H1 (cell line): ENCODE data around the gene FOXN3. TPM values are rescaled to one million over a fixed set of nuclear protein-coding genes. Genes with fewer than 3 reads are reported as not detected.

Experiments
- CTCF ChIA-PET: fragments of 300-600 bp; sonication (Branson Sonifier 250); formaldehyde crosslinking; loops from one replicate; lab custom pipeline; 2021; ENCODE audit not compliant: partially characterized antibody; lab: Charles Lee
- POLR2A ChIA-PET: fragments of 300-600 bp; sonication (Branson Sonifier 250); formaldehyde crosslinking; loops from one replicate; lab custom pipeline; 2021; ENCODE audit warnings: inconsistent platforms; ENCODE audit not compliant: partially characterized antibody; lab: Charles Lee
- DNase-seq, 2 experiments: peaks; one replicate each; pipeline versions ENCODE4 v3.0.0 to v3.0.0-alpha.2; 2010 to 2022; ENCODE audit warnings: low spot score in 2 of 2, low read depth in 1 of 2, mixed read lengths in 1 of 2
- FAIRE-seq: peaks from 2 replicates; lab custom pipeline; 2011; peaks lifted over from hg19 to GRCh38; lab: Jason Lieb, UNC
- H2AFZ ChIP-seq: 2 replicates; pipeline ENCODE4 v1.8.1; 2012; ENCODE audit warnings: low read length, inconsistent platforms
- H2AK5ac ChIP-seq: 2 replicates; pipeline ENCODE4 v1.6.1; 2013; ENCODE audit warnings: low read depth, low read length
- H2BK120ac ChIP-seq: replicated peaks from 2 replicates; pipeline ENCODE3; 2013; ENCODE audit warnings: low read depth, low read length, inconsistent platforms
- H2BK12ac ChIP-seq: 2 replicates; pipeline ENCODE4 v1.6.1; 2013; ENCODE audit warnings: low read depth, low read length
- H2BK15ac ChIP-seq: 2 replicates; pipeline ENCODE4 v1.6.1; 2013; ENCODE audit warnings: low read length
- H2BK20ac ChIP-seq: 2 replicates; pipeline ENCODE4 v1.6.1; 2013; ENCODE audit warnings: low read length
- H2BK5ac ChIP-seq: 2 replicates; pipeline ENCODE4 v1.6.1; 2013; ENCODE audit warnings: low read depth, low read length
- H3K14ac ChIP-seq: 2 replicates; pipeline ENCODE4 v1.6.1; 2013; ENCODE audit warnings: inconsistent platforms; ENCODE audit not compliant: insufficient read length
- H3K18ac ChIP-seq: 2 replicates; pipeline ENCODE4 v1.6.1; 2013; ENCODE audit warnings: low read length; ENCODE audit errors: extremely low read depth
- H3K23ac ChIP-seq: 2 replicates; pipeline ENCODE4 v1.6.1; 2013; ENCODE audit warnings: inconsistent platforms; ENCODE audit not compliant: insufficient read length
- H3K23me2 ChIP-seq: 2 replicates; pipeline ENCODE4 v1.6.1; 2013; ENCODE audit warnings: low read depth, low read length
- H3K27ac ChIP-seq: 2 replicates; pipeline ENCODE4 v1.6.1; 2011; ENCODE audit warnings: low read depth, low read length, inconsistent platforms
- H3K27me3 ChIP-seq, 4 experiments: replicated peaks in 1 of 4; 1 replicate in 1 of 4; 2 replicates in 3 of 4; pipeline versions ENCODE4 v1.6.1 to v1.8.1; 2011 to 2013; ENCODE audit warnings: low read length in 3 of 4, mild to moderate bottlenecking in 3 of 4, inconsistent platforms in 2 of 4, mixed read lengths in 2 of 4, moderate library complexity in 1 of 4; ENCODE audit not compliant: control insufficient read depth in 3 of 4, insufficient read depth in 3 of 4; ENCODE audit errors: extremely low read depth in 1 of 4
- H3K36me3 ChIP-seq, 4 experiments: 2 replicates each; pipeline versions ENCODE4 v1.6.1 to v1.8.1; 2011 to 2013; ENCODE audit warnings: mild to moderate bottlenecking in 4 of 4, low read length in 3 of 4, moderate library complexity in 2 of 4, control low read depth in 1 of 4, inconsistent platforms in 1 of 4; ENCODE audit not compliant: insufficient read depth in 4 of 4, control insufficient read depth in 2 of 4
- H3K4ac ChIP-seq: replicated peaks from 2 replicates; pipeline ENCODE3; 2013; ENCODE audit warnings: low read length, low read depth, mixed read lengths, inconsistent platforms; ENCODE audit not compliant: insufficient read length
- H3K4me1 ChIP-seq, 4 experiments: replicated peaks in 1 of 4; 1 replicate in 1 of 4; 2 replicates in 3 of 4; pipeline versions ENCODE4 v1.6.1 to v1.8.1; 2011 to 2013; ENCODE audit warnings: low read length in 3 of 4, inconsistent platforms in 2 of 4, mixed read lengths in 1 of 4; ENCODE audit not compliant: insufficient read depth in 4 of 4, control insufficient read depth in 3 of 4
- H3K4me2 ChIP-seq, 2 experiments: 2 replicates each; pipeline versions ENCODE4 v1.6.1 to v1.8.1; 2011 to 2013; ENCODE audit warnings: low read depth in 2 of 2, low read length in 2 of 2, control low read depth in 1 of 2, inconsistent platforms in 1 of 2, mild to moderate bottlenecking in 1 of 2; ENCODE audit not compliant: insufficient read depth in 1 of 2
- H3K4me3 ChIP-seq, 4 experiments: fragments of 200-600, 300-600 bp in 1 of 4; sonication (generic), shearing (Covaris generic), sonication (Bioruptor Twin) in 1 of 4; 2 replicates each; pipeline versions ENCODE4 v1.5.1 to v1.8.1; 2011 to 2016; ENCODE audit warnings: low read length in 4 of 4, low read depth in 3 of 4, control low read depth in 2 of 4, inconsistent platforms in 2 of 4, mild to moderate bottlenecking in 2 of 4, mixed read lengths in 1 of 4, moderate library complexity in 1 of 4; ENCODE audit not compliant: insufficient read depth in 2 of 4; ENCODE audit errors: extremely low read depth in 1 of 4
- H3K56ac ChIP-seq: replicated peaks from 2 replicates; pipeline ENCODE3; 2013; ENCODE audit warnings: low read depth, mild to moderate bottlenecking, mixed read lengths, low read length, inconsistent platforms; ENCODE audit not compliant: insufficient read length
- H3K79me1 ChIP-seq: 2 replicates; pipeline ENCODE4 v1.6.1; 2013; ENCODE audit warnings: low read depth, low read length, control low read depth
- H3K79me2 ChIP-seq, 2 experiments: 2 replicates each; pipeline versions ENCODE4 v1.6.1 to v1.8.1; 2012 to 2013; ENCODE audit warnings: low read length in 2 of 2, mild to moderate bottlenecking in 2 of 2, inconsistent platforms in 1 of 2; ENCODE audit not compliant: insufficient read depth in 2 of 2, control insufficient read depth in 1 of 2
- H3K9ac ChIP-seq, 4 experiments: replicated peaks in 1 of 4; 1 replicate in 1 of 4; 2 replicates in 3 of 4; pipeline versions ENCODE4 v1.6.1 to v1.8.1; 2011 to 2013; ENCODE audit warnings: low read depth in 3 of 4, low read length in 3 of 4, control low read depth in 2 of 4, mild to moderate bottlenecking in 2 of 4, moderate library complexity in 2 of 4, inconsistent platforms in 1 of 4; ENCODE audit errors: extremely low read depth in 1 of 4
- H3K9me3 ChIP-seq, 2 experiments: 2 replicates each; pipeline versions ENCODE4 v1.6.1 to v1.8.1; 2012 to 2013; ENCODE audit warnings: mild to moderate bottlenecking in 2 of 2, moderate library complexity in 2 of 2, control low read depth in 1 of 2, inconsistent platforms in 1 of 2, low read depth in 1 of 2, low read length in 1 of 2, mixed read lengths in 1 of 2; ENCODE audit not compliant: insufficient read depth in 2 of 2
- H4K20me1 ChIP-seq, 2 experiments: replicated peaks in 1 of 2; 2 replicates each; pipeline versions ENCODE3 to v1.8.1; 2011 to 2013; ENCODE audit warnings: inconsistent platforms in 2 of 2, low read length in 2 of 2, mild to moderate bottlenecking in 1 of 2; ENCODE audit not compliant: insufficient read depth in 2 of 2, control insufficient read depth in 1 of 2
- H4K5ac ChIP-seq: 2 replicates; pipeline ENCODE4 v1.6.1; 2013; ENCODE audit warnings: low read length, low read depth, mixed read lengths, inconsistent platforms; ENCODE audit not compliant: insufficient read length
- H4K8ac ChIP-seq: 2 replicates; pipeline ENCODE4 v1.8.0; 2013; ENCODE audit warnings: mild to moderate bottlenecking, moderate library complexity, low read length, inconsistent platforms; ENCODE audit not compliant: insufficient read depth; ENCODE audit errors: extremely low read depth
- H4K91ac ChIP-seq: replicated peaks from 2 replicates; pipeline ENCODE3; 2013; ENCODE audit warnings: low read length, mixed read lengths, inconsistent platforms; ENCODE audit not compliant: insufficient read length
- BRCA1 ChIP-seq: IDR thresholded peaks from 2 replicates; pipeline ENCODE4 v1.6.1; 2012; ENCODE audit warnings: low read depth, low read length, improper control_type of control experiment
- CHD2 ChIP-seq: IDR thresholded peaks from 2 replicates; pipeline ENCODE4 v1.6.1; 2012; ENCODE audit warnings: low read length, improper control_type of control experiment
- JUND ChIP-seq: IDR thresholded peaks from 2 replicates; pipeline ENCODE4 v1.6.1; 2011; ENCODE audit warnings: mild to moderate bottlenecking, improper control_type of control experiment, low read length
- NANOG ChIP-seq: IDR thresholded peaks from 2 replicates; pipeline ENCODE4 v1.6.1; 2011; ENCODE audit warnings: low read length, low read depth, mild to moderate bottlenecking, inconsistent platforms; ENCODE audit not compliant: insufficient read depth, poor library complexity, severe bottlenecking
- RAD21 ChIP-seq, 2 experiments: IDR thresholded peaks in 1 of 2; conservative IDR thresholded peaks in 1 of 2; 2 replicates each; pipeline ENCODE4 v1.6.1; 2011; ENCODE audit warnings: low read depth in 2 of 2, low read length in 2 of 2, improper control_type of control experiment in 1 of 2, inconsistent platforms in 1 of 2, mild to moderate bottlenecking in 1 of 2, moderate library complexity in 1 of 2
- RNF2 ChIP-seq: fragments of 200-900, 300-1000 bp; sonication (generic); IDR thresholded peaks from 2 replicates; pipeline ENCODE4 v1.7.1; 2016; ENCODE audit warnings: borderline replicate concordance, low read depth, mild to moderate bottlenecking, antibody characterized with exemption, low read length; ENCODE audit not compliant: poor library complexity, severe bottlenecking; ENCODE audit errors: missing control alignments
- SAP30 ChIP-seq: fragments of 300-600 bp; sonication (generic); IDR thresholded peaks from 2 replicates; pipeline ENCODE4 v1.7.1; 2012; ENCODE audit warnings: low read length, moderate library complexity, mild to moderate bottlenecking, inconsistent platforms; ENCODE audit not compliant: insufficient read depth, insufficient replicate concordance
- SIRT6 ChIP-seq: IDR thresholded peaks from one replicate; pipeline ENCODE4 v1.7.1; 2012; ENCODE audit warnings: low read length, inconsistent platforms
- SRF ChIP-seq: IDR thresholded peaks from 2 replicates; pipeline ENCODE4 v1.6.1; 2011; ENCODE audit warnings: mild to moderate bottlenecking, low read depth, low read length, moderate library complexity
- TCF12 ChIP-seq: IDR thresholded peaks from 2 replicates; pipeline ENCODE4 v1.6.1; 2011; ENCODE audit warnings: low read depth, mild to moderate bottlenecking, low read length
- ZNF274 ChIP-seq: IDR thresholded peaks from 2 replicates; pipeline ENCODE4 v1.7.0; 2012; ENCODE audit warnings: low read length, borderline replicate concordance; ENCODE audit errors: extremely low read depth
- WGBS, 2 experiments: shearing (Covaris generic) in 1 of 2; methylation state at CpG; one replicate each; pipeline versions ENCODE4 v1.1.6 to v1.1.7; 2013 to 2015; ENCODE audit warnings: low lambda C conversion rate in 2 of 2, mixed read lengths in 2 of 2, inconsistent platforms in 1 of 2, low coverage in 1 of 2, missing lambda C conversion rate in 1 of 2; ENCODE audit not compliant: insufficient replicate concordance in 2 of 2, insufficient coverage in 1 of 2, insufficient read length in 1 of 2; ENCODE audit errors: extremely low coverage in 1 of 2, missing lambda C conversion rate in 1 of 2; 5-methylcytosine and 5-hydroxymethylcytosine counted together
- polyA plus RNA-seq, 7 experiments: library from polyadenylated mRNA; depleted of rRNA in 3 of 7; stranded (reverse) in 5 of 7; unstranded in 2 of 7; fragments of >200 nt in 5 of 7; fragments of 200-250 nt in 2 of 7; gene quantifications; 1 replicate in 5 of 7; 2 replicates in 1 of 7; 4 replicates in 1 of 7; pipeline versions ENCODE4 v1.2.1 to v1.2.3, GENCODE V29; 2011 to 2013; ENCODE audit warnings: missing spikeins in 2 of 7, mixed read lengths in 2 of 7
- total RNA-seq: library from RNA; stranded (reverse); fragmentation: NEBNext Ultra II Directional; extraction: Animal tissue kit (Norgen Biotek cat#: 25700); gene quantifications from 2 replicates; pipeline ENCODE4 v1.2.1, GENCODE V29; 2021
- TF ChIP-seq, protein P1 (sequence below): IDR thresholded peaks from 2 replicates; pipeline ENCODE4 v1.6.1; 2012; ENCODE audit warnings: inconsistent platforms
- TF ChIP-seq, protein P2 (sequence below): IDR thresholded peaks from 2 replicates; pipeline ENCODE4 v1.6.1; 2012; ENCODE audit warnings: inconsistent platforms

FOXN3 gene
- total and polyA plus RNA-seq, 2 of the 8 experiments (the other 6 are each of a cell fraction or from before 2014, with no cell fraction given): 52.6 to 178 TPM

DNA sequence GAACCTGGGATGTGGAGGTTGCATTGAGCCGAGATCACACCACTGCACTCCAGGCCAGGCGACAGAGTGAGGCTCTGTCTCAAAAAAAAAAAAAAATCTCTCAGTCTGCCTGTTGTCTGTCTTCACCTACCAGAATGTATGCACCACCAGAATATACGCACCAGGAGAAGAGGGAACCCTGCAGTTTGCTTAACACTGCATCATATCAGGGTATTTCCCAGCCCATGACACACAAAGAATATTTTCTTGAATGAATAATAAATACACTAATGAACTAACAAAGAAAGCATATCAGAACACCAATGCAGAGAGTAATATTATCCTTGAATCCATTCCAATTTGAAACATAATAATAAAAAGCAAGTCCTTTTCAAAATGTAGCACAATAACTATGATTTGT lies 44.2 kb upstream of the FOXN3 start:
- H3K9ac ChIP-seq: no peak overlapping the region
- no peak overlapping the region for H4K5ac ChIP-seq
- H3K14ac ChIP-seq: no peak overlapping the region
- no peak overlapping the region for H3K23ac ChIP-seq
- no peak overlapping the region for H3K4ac ChIP-seq
- no peak overlapping the region for H2BK120ac ChIP-seq
- H4K20me1 ChIP-seq: no peaks in the 10 kb centered on the region
- no peak overlapping the region for H3K27ac ChIP-seq
- no peaks in the 10 kb centered on the region for H3K36me3 ChIP-seq
- H2AFZ ChIP-seq: no peak overlapping the region
- no peak overlapping the region for H3K18ac ChIP-seq
- H3K56ac ChIP-seq: no peak overlapping the region
- H2BK15ac ChIP-seq: no peak overlapping the region
- H4K8ac ChIP-seq: no peak overlapping the region
- DNase-seq: no peak
- H3K4me1 ChIP-seq: peaks cover 0 to 16% (median 12%) of the 10 kb centered on the region in 4 experiments; a peak in 5 of 7 replicates
- H3K27me3 ChIP-seq: no peaks in the 10 kb centered on the region
- 94% methylated on average over 3 of the region's 3 CpGs; no CpG with 5 or more reads in 1 of the 2 experiments for WGBS, 2 experiments
- no peaks in the 10 kb centered on the region; the same call in 1 of the 2 replicates for H3K79me1 ChIP-seq
- H3K23me2 ChIP-seq: no peaks in the 10 kb centered on the region
- no peak overlapping the region; the same call in 1 of the 2 replicates for H2BK12ac ChIP-seq
- no peak overlapping the region for H4K91ac ChIP-seq
- ChIA-PET CTCF (interaction anchor here (0.6 to 0.9 kb wide), 2 partner anchors 109 to 190 kb away, joined by 3 to 6 read pairs; no protein-coding TSS in a partner anchor), POLR2A (no interaction called here)
- no peaks in the 10 kb centered on the region for H3K9me3 ChIP-seq
- no peak overlapping the region for H2BK5ac ChIP-seq
- H2BK20ac ChIP-seq: no peak overlapping the region
- FAIRE-seq: no peak
- H3K4me2 ChIP-seq: no peak overlapping the region
- H2AK5ac ChIP-seq: no peak overlapping the region
- H3K79me2 ChIP-seq: peaks cover 0 to 18% of the 10 kb centered on the region in 2 experiments; a peak in 2 of 4 replicates
- no peak overlapping the region for H3K4me3 ChIP-seq
- TF ChIP-seq CHD2: no peak
- TF ChIP-seq SIRT6: no peak
- no peak for TF ChIP-seq SAP30
- TF ChIP-seq RNF2: no peak
- TF ChIP-seq SRF: no peak
- no peak for TF ChIP-seq BRCA1
- no peak for TF ChIP-seq TCF12
- TF ChIP-seq, protein P1, sequence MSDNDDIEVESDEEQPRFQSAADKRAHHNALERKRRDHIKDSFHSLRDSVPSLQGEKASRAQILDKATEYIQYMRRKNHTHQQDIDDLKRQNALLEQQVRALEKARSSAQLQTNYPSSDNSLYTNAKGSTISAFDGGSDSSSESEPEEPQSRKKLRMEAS: no peak
- TF ChIP-seq, protein P2, sequence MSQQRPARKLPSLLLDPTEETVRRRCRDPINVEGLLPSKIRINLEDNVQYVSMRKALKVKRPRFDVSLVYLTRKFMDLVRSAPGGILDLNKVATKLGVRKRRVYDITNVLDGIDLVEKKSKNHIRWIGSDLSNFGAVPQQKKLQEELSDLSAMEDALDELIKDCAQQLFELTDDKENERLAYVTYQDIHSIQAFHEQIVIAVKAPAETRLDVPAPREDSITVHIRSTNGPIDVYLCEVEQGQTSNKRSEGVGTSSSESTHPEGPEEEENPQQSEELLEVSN: no peak
- TF ChIP-seq RAD21 (IDR thresholded peaks at IDR 0.05 in 1 of 2, conservative IDR thresholded peaks at IDR 0.05 in 1 of 2; ENCODE audit: low read depth in 2 of 2, low read length in 2 of 2): no peak
- no peak for TF ChIP-seq NANOG
- TF ChIP-seq JUND: no peak
- no peak for TF ChIP-seq ZNF274
